ENCODE results near the gene DCTPP1.
"Not testable (repeated sequence)": the region's sequence is repeated elsewhere in the genome, so short reads cannot be mapped to it uniquely, and the experiment has no call there.

The DCTPP1 gene

GRCh38 chr16:30409125-30410060, 20.4 kb downstream of the DCTPP1 start:
- DNase-seq = peak; percentile 93

GRCh38 chr16:30407804-30408534, 21.9 kb downstream of the DCTPP1 start:
- no peak for DNase-seq

GRCh38 chr16:30407102-30407803, 22.6 kb downstream of the DCTPP1 start, which contains the start of gene ZNF771:
ZNF771 (plus strand) TSS chr16:30407606; CDS start chr16:30408054, 448 bp downstream.
- DNase-seq = peak; percentile 98

- no peak for DNase-seq
These were observed 23.1 kb downstream of the DCTPP1 start for GRCh38 chr16:30406795-30407101.

- DNase-seq = no peak
These were observed 27.9 kb downstream of the DCTPP1 start for GRCh38 chr16:30401768-30402425.

GRCh38 chr16:30399435-30400186, 30.2 kb downstream of the DCTPP1 start:
- DNase-seq = no peak

- DNase-seq = no peak
These were observed 31.0 kb downstream of the DCTPP1 start for GRCh38 chr16:30398661-30399434.

GRCh38 chr16:30397776-30398660, 31.8 kb downstream of the DCTPP1 start:
- no peak for DNase-seq

GRCh38 chr16:30397056-30397455, 32.8 kb downstream of the DCTPP1 start:
- DNase-seq = no peak

- DNase-seq = not testable (repeated sequence)
These were observed 33.2 kb downstream of the DCTPP1 start for GRCh38 chr16:30396627-30397026.

- no peak for DNase-seq
These were observed 33.7 kb downstream of the DCTPP1 start for GRCh38 chr16:30395992-30396585.

- peak; percentile 76 for DNase-seq
These were observed 34.5 kb downstream of the DCTPP1 start, which contains the start of gene ZNF48 for GRCh38 chr16:30395155-30395991. ZNF48 (plus strand) TSS chr16:30395420; CDS start chr16:30395795, 375 bp downstream.

GRCh38 chr16:30394592-30395154, 35.2 kb downstream of the DCTPP1 start:
- DNase-seq = no peak

GRCh38 chr16:30383521-30383920, 46.3 kb downstream of the DCTPP1 start:
- no peak for DNase-seq

- DNase-seq = peak; percentile 87
These were observed 47.5 kb downstream of the DCTPP1 start, which contains the start of gene SEPTIN1 for GRCh38 chr16:30382111-30382881. SEPTIN1 (minus strand) TSS chr16:30382561; CDS start chr16:30382542, 19 bp downstream.

GRCh38 chr16:30381291-30382041, 48.4 kb downstream of the DCTPP1 start:
- peak; percentile 62 for DNase-seq
